ENCODE results near the gene THRA.

DNA sequence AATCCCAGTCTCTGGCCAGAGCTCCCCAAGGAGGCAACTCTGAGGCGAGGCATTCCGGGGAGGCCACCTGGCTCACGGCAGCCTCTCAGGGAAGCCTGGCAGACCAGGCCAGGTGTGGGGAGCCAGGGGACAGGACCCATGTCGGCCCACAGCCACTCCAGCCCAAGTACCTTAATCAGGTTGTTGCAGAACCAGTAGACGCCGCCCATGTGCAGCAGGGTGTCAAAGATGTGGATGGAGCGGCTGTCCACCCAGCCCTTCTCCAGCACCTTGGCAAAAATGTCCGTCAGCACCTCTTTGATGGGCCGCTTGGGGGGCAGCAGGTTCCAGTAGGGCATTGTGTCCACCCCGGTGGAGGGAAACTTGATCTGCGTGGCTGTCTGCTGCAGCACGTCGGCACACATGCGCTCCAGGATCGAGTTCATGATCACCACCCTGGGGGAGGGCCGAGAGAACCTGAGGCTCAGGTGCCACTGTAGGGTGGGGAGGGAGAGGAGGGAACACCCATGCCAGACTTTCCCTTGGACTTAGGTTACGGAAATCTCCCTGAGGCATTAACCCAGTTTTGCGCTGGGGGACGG, 39.7 kb upstream of the THRA start:
- TF ChIP-seq, protein P1, sequence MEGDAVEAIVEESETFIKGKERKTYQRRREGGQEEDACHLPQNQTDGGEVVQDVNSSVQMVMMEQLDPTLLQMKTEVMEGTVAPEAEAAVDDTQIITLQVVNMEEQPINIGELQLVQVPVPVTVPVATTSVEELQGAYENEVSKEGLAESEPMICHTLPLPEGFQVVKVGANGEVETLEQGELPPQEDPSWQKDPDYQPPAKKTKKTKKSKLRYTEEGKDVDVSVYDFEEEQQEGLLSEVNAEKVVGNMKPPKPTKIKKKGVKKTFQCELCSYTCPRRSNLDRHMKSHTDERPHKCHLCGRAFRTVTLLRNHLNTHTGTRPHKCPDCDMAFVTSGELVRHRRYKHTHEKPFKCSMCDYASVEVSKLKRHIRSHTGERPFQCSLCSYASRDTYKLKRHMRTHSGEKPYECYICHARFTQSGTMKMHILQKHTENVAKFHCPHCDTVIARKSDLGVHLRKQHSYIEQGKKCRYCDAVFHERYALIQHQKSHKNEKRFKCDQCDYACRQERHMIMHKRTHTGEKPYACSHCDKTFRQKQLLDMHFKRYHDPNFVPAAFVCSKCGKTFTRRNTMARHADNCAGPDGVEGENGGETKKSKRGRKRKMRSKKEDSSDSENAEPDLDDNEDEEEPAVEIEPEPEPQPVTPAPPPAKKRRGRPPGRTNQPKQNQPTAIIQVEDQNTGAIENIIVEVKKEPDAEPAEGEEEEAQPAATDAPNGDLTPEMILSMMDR (IDR thresholded peaks at IDR 0.05), result no peak
- TF ChIP-seq POLR2A (IDR thresholded peaks at IDR 0.05), result no peak

All from testis (tissue), 2 donors.